H9 (cell line): ENCODE data around the gene UMAD1. TPM values are rescaled to one million over a fixed set of nuclear protein-coding genes. Genes with fewer than 3 reads are reported as not detected.

Experiments used
- DNase-seq: peaks from one replicate; pipeline ENCODE4 v3.0.0-alpha.2; 2017
- H2AFZ ChIP-seq: one replicate; pipeline ENCODE4 v1.6.1; 2013; ENCODE audit warnings: mild to moderate bottlenecking, low read length, control low read depth, moderate library complexity
- H2AK5ac ChIP-seq: 2 replicates; pipeline ENCODE4 v1.6.1; 2013; ENCODE audit warnings: low read length, control low read depth, mixed read lengths; ENCODE audit not compliant: insufficient read length
- H2BK120ac ChIP-seq: one replicate; pipeline ENCODE4 v1.6.1; 2013; ENCODE audit warnings: low read depth, mild to moderate bottlenecking, low read length, control low read depth, inconsistent platforms; ENCODE audit not compliant: poor library complexity, severe bottlenecking
- H2BK12ac ChIP-seq: 2 replicates; pipeline ENCODE4 v1.6.1; 2013; ENCODE audit warnings: low read length, control low read depth, mixed read lengths, low read depth; ENCODE audit not compliant: insufficient read length
- H2BK15ac ChIP-seq: 2 replicates; pipeline ENCODE4 v1.6.1; 2013; ENCODE audit warnings: low read depth, low read length, control low read depth
- H2BK20ac ChIP-seq: one replicate; pipeline ENCODE4 v1.6.1; 2013; ENCODE audit warnings: low read depth, mild to moderate bottlenecking, low read length, control low read depth, inconsistent platforms; ENCODE audit not compliant: poor library complexity, severe bottlenecking
- H2BK5ac ChIP-seq: 2 replicates; pipeline ENCODE4 v1.6.1; 2013; ENCODE audit warnings: low read length, control low read depth, mixed read lengths; ENCODE audit not compliant: insufficient read length
- H3K14ac ChIP-seq: 2 replicates; pipeline ENCODE4 v1.6.1; 2013; ENCODE audit warnings: low read length, control low read depth; ENCODE audit not compliant: insufficient read depth
- H3K18ac ChIP-seq: 2 replicates; pipeline ENCODE4 v1.6.1; 2013; ENCODE audit warnings: low read depth, mild to moderate bottlenecking, mixed read lengths, low read length, control low read depth; ENCODE audit not compliant: insufficient read length
- H3K23ac ChIP-seq: 2 replicates; pipeline ENCODE4 v1.6.1; 2013; ENCODE audit warnings: low read length, control low read depth, mixed read lengths, low read depth; ENCODE audit not compliant: insufficient read length
- H3K23me2 ChIP-seq: 2 replicates; pipeline ENCODE4 v1.6.1; 2013; ENCODE audit warnings: low read depth, mild to moderate bottlenecking, mixed read lengths, low read length, control low read depth; ENCODE audit not compliant: insufficient read length, poor library complexity, severe bottlenecking
- H3K27ac ChIP-seq: 2 replicates; pipeline ENCODE4 v1.5.1; 2013; ENCODE audit warnings: low read length, control low read depth, mixed read lengths, low read depth; ENCODE audit not compliant: insufficient read length
- H3K27me3 ChIP-seq: 2 replicates; pipeline ENCODE4 v1.6.1; 2013; ENCODE audit warnings: low read length, control low read depth, inconsistent platforms; ENCODE audit not compliant: insufficient read depth
- H3K4ac ChIP-seq: 2 replicates; pipeline ENCODE4 v1.6.1; 2013; ENCODE audit warnings: low read depth, mild to moderate bottlenecking, control low read depth, inconsistent platforms, low read length, moderate library complexity
- H3K4me1 ChIP-seq: 2 replicates; pipeline ENCODE4 v1.6.1; 2013; ENCODE audit warnings: low read length, control low read depth, inconsistent platforms; ENCODE audit not compliant: insufficient read depth
- H3K4me2 ChIP-seq: 2 replicates; pipeline ENCODE4 v1.6.1; 2013; ENCODE audit warnings: low read length, control low read depth, mixed read lengths; ENCODE audit not compliant: insufficient read length, insufficient read depth
- H3K56ac ChIP-seq: 2 replicates; pipeline ENCODE4 v1.6.1; 2013; ENCODE audit warnings: low read depth, mild to moderate bottlenecking, mixed read lengths, low read length, control low read depth; ENCODE audit not compliant: insufficient read length
- H3K79me1 ChIP-seq: 2 replicates; pipeline ENCODE4 v1.6.1; 2013; ENCODE audit warnings: low read depth, mild to moderate bottlenecking, moderate library complexity, low read length, control low read depth, inconsistent platforms; ENCODE audit not compliant: insufficient read depth, poor library complexity, severe bottlenecking
- H3K79me2 ChIP-seq: 2 replicates; pipeline ENCODE4 v1.6.1; 2013; ENCODE audit warnings: low read length, control low read depth, inconsistent platforms; ENCODE audit not compliant: insufficient read depth
- H3K9ac ChIP-seq: 2 replicates; pipeline ENCODE4 v1.6.1; 2013; ENCODE audit warnings: low read length, control low read depth, mixed read lengths; ENCODE audit not compliant: insufficient read length; ENCODE audit errors: extremely low read depth
- H3K9me3 ChIP-seq: one replicate; pipeline ENCODE4 v1.6.1; 2013; ENCODE audit warnings: low read depth, low read length, inconsistent platforms; ENCODE audit not compliant: control insufficient read depth
- H3T11ph ChIP-seq: one replicate; pipeline ENCODE4 v1.6.1; 2013; ENCODE audit warnings: mild to moderate bottlenecking, low read length, control low read depth, inconsistent platforms
- H4K20me1 ChIP-seq: one replicate; pipeline ENCODE4 v1.6.1; 2013; ENCODE audit not compliant: control insufficient read depth, insufficient read length, insufficient read depth
- H4K5ac ChIP-seq: 2 replicates; pipeline ENCODE4 v1.6.1; 2013; ENCODE audit warnings: low read depth, mild to moderate bottlenecking, mixed read lengths, low read length, control low read depth; ENCODE audit not compliant: insufficient read length
- H4K8ac ChIP-seq: replicated peaks from 2 replicates; pipeline ENCODE4 v1.6.1; 2013; ENCODE audit warnings: low read length, control low read depth, mixed read lengths, low read depth; ENCODE audit not compliant: insufficient read length
- H4K91ac ChIP-seq: 2 replicates; pipeline ENCODE4 v1.6.1; 2013; ENCODE audit warnings: low read depth, mild to moderate bottlenecking, moderate library complexity, mixed read lengths, low read length, control low read depth; ENCODE audit not compliant: insufficient read length
- H3K27ac Mint-ChIP-seq, 3 experiments: 2 replicates in 2 of 3; 3 replicates in 1 of 3; pipeline ENCODE4 v1.8.0; 2020 to 2021; ENCODE audit warnings: mixed read lengths in 3 of 3, mild to moderate bottlenecking in 1 of 3, moderate library complexity in 1 of 3
- H3K27me3 Mint-ChIP-seq: 2 replicates; pipeline ENCODE4 v1.8.0; 2021; ENCODE audit warnings: low read depth, mild to moderate bottlenecking, moderate library complexity, mixed read lengths
- H3K36me3 Mint-ChIP-seq, 3 experiments: 2 replicates in 2 of 3; 3 replicates in 1 of 3; pipeline ENCODE4 v1.8.0; 2020 to 2021; ENCODE audit warnings: low read depth in 3 of 3, mixed read lengths in 3 of 3; ENCODE audit not compliant: insufficient read depth in 1 of 3
- H3K4me1 Mint-ChIP-seq, 2 experiments: 2 replicates each; pipeline ENCODE4 v1.8.0; 2020; ENCODE audit warnings: mixed read lengths in 2 of 2
- H3K4me3 Mint-ChIP-seq, 2 experiments: 2 replicates in 1 of 2; 3 replicates in 1 of 2; pipeline ENCODE4 v1.8.0; 2020 to 2021; ENCODE audit warnings: mild to moderate bottlenecking in 2 of 2, mixed read lengths in 2 of 2, moderate library complexity in 1 of 2
- H3K9me3 Mint-ChIP-seq, 2 experiments: 2 replicates in 1 of 2; 3 replicates in 1 of 2; pipeline ENCODE4 v1.8.0; 2020; ENCODE audit warnings: mild to moderate bottlenecking in 2 of 2, mixed read lengths in 2 of 2, moderate library complexity in 1 of 2
- WGBS: extraction: QIAGEN DNeasy Blood & Tissue Kit; methylation state at CpG from one replicate; pipeline ENCODE4 v1.1.7; 2013; ENCODE audit warnings: missing lambda C conversion rate, low lambda C conversion rate, mixed read lengths; ENCODE audit not compliant: insufficient read length; ENCODE audit errors: extremely low coverage; 5-methylcytosine and 5-hydroxymethylcytosine counted together
- total RNA-seq: library from RNA; stranded (reverse); gene quantifications from 2 replicates; pipeline ENCODE4 v1.2.1, GENCODE V29; 2021
- TF ChIP-seq, protein P1 (sequence below): fragments of 200-600 bp; sonication (generic); conservative IDR thresholded peaks from 3 replicates; pipeline ENCODE4 v1.8.0; 2021; ENCODE audit warnings: antibody characterized with exemption, mild to moderate bottlenecking

The UMAD1 gene
- total RNA-seq, 1 experiment from 2014 or later: 8.9 TPM

DNA sequence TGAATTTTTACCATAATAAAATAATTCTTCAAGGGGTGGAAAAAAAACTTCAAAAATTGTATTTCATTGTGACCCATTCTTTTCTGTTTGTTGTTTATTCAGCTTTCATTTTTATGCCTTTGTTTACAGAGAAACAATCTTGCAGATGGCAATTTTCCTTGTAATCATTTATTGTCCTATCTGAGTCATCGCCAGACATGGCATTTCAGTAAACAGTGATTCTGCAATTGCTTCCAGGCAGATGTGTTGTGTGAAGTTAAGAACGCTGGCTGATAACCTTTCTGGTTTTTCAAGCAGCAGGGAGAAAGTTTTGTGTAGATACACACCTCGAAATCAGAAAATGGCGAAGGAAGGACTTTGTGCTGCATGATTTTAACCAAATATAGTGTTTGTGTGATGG is 158.6 kb downstream of the UMAD1 start:
- Histone ChIP-seq H3K27ac (no peak overlapping the region), H3K4me1 (peaks cover 5% of the 10 kb centered on the region; the same call in 1 of the 2 replicates), H3K9me3 (no peaks in the 10 kb centered on the region), H2BK12ac (no peak overlapping the region), H3K23ac (no peak overlapping the region), H2BK20ac (no peak overlapping the region), H3K9ac (no peak overlapping the region), H3K79me1 (no peaks in the 10 kb centered on the region), H3K23me2 (no peaks in the 10 kb centered on the region), H3T11ph (no peak overlapping the region), H3K4me2 (no peak overlapping the region), H4K20me1 (no peaks in the 10 kb centered on the region), H2BK5ac (no peak overlapping the region), H3K18ac (no peak overlapping the region), H2AK5ac (no peak overlapping the region), H2BK120ac (no peak overlapping the region), H4K91ac (no peak overlapping the region), H3K27me3 (no peaks in the 10 kb centered on the region), H4K5ac (no peak overlapping the region), H3K14ac (no peak overlapping the region), H2AFZ (no peak overlapping the region), H3K4ac (no peak overlapping the region), H2BK15ac (no peak overlapping the region), H3K79me2 (no peaks in the 10 kb centered on the region), H4K8ac (no peak overlapping the region), H3K56ac (no peak overlapping the region)
- H3K36me3 Mint-ChIP-seq: peaks cover 8 to 15% (median 14%) of the 10 kb centered on the region in 3 experiments; a peak in 6 of 7 replicates
- no peak for DNase-seq
- H3K4me1 Mint-ChIP-seq: peaks cover 25 to 28% of the 10 kb centered on the region in 2 experiments
- no peak overlapping the region for H3K4me3 Mint-ChIP-seq
- peaks cover 7 to 9% of the 10 kb centered on the region in 2 experiments for H3K9me3 Mint-ChIP-seq
- WGBS: no CpG with 5 or more reads among the region's 4 CpGs
- no peak overlapping the region for H3K27ac Mint-ChIP-seq
- TF ChIP-seq, protein P1, sequence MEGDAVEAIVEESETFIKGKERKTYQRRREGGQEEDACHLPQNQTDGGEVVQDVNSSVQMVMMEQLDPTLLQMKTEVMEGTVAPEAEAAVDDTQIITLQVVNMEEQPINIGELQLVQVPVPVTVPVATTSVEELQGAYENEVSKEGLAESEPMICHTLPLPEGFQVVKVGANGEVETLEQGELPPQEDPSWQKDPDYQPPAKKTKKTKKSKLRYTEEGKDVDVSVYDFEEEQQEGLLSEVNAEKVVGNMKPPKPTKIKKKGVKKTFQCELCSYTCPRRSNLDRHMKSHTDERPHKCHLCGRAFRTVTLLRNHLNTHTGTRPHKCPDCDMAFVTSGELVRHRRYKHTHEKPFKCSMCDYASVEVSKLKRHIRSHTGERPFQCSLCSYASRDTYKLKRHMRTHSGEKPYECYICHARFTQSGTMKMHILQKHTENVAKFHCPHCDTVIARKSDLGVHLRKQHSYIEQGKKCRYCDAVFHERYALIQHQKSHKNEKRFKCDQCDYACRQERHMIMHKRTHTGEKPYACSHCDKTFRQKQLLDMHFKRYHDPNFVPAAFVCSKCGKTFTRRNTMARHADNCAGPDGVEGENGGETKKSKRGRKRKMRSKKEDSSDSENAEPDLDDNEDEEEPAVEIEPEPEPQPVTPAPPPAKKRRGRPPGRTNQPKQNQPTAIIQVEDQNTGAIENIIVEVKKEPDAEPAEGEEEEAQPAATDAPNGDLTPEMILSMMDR: no peak
- H3K27me3 Mint-ChIP-seq: no peaks in the 10 kb centered on the region
